Spleen (tissue), 7 donors: ENCODE data around the gene ELMO3.

Experiments used
- CTCF ChIP-seq, 11 experiments: fragments of 200-600 bp in 7 of 11; fragments of 450-650 bp in 4 of 11; sonication (generic) in 4 of 11; IDR thresholded peaks in 8 of 11; conservative IDR thresholded peaks in 3 of 11; 1 replicate in 7 of 11; 2 replicates in 4 of 11; pipeline versions ENCODE4 v1.4.0 to v1.8.0; 2016 to 2021; ENCODE audit warnings: antibody characterized with exemption in 11 of 11, inconsistent platforms in 4 of 11, mild to moderate bottlenecking in 1 of 11
- POLR2A ChIP-seq, 3 donors: fragments of 450-650 bp; IDR thresholded peaks; one replicate each; pipeline ENCODE4 v1.5.1; 2017; ENCODE audit warnings: antibody characterized with exemption in 3 of 3, mild to moderate bottlenecking in 1 of 3
- donor health status: DM: no; HTN: no; CAD: no; lungs with moderate emphysema.
- donor health status: DM: no; HTN: no; CAD: no.
- donor health status: DM: no; HTN: no; CAD: no.

GRCh38 chr16:67212766-67213165 is 13.8 kb downstream of the ELMO3 start:
- no peak for TF ChIP-seq CTCF (IDR thresholded peaks at IDR 0.05 in 8 of 11, conservative IDR thresholded peaks at IDR 0.05 in 3 of 11)
- no peak for TF ChIP-seq POLR2A (IDR thresholded peaks at IDR 0.05)
